Activated CD8-positive, alpha-beta T cell treated with anti-CD3 and anti-CD28 coated beads for 36 hours (primary cell): ENCODE measurements around the gene IST1. TPM values are rescaled to one million over a fixed set of nuclear protein-coding genes. Genes with fewer than 3 reads are reported as not detected.
"Not testable (repeated sequence)": the region's sequence is repeated elsewhere in the genome, so short reads cannot be mapped to it uniquely, and the experiment has no call there.

Experiments
- ATAC-seq: fragments of 200-7000 bp; cut with Tn5 transposase; one replicate; pipeline ENCODE4 v1.10.0; 2021; ENCODE audit warnings: mild to moderate bottlenecking, moderate library complexity
- CTCF ChIA-PET: fragments of 350-600 bp; sonication (Branson Sonifier 250); formaldehyde crosslinking; loops from one replicate; lab custom pipeline; 2021; ENCODE audit warnings: antibody characterized with exemption; lab: Charles Lee
- POLR2A ChIA-PET: fragments of 350-600 bp; sonication (Branson Sonifier 250); formaldehyde crosslinking; loops from one replicate; lab custom pipeline; 2021; ENCODE audit warnings: antibody characterized with exemption; lab: Charles Lee
- DNase-seq: peaks from one replicate; pipeline ENCODE4 v3.0.0-alpha.2; 2020
- H3K27ac Mint-ChIP-seq: one replicate; pipeline ENCODE4 v1.8.0; 2021; ENCODE audit warnings: mild to moderate bottlenecking, mixed read lengths
- H3K27me3 Mint-ChIP-seq: one replicate; pipeline ENCODE4 v1.8.0; 2021; ENCODE audit warnings: mixed read lengths
- H3K36me3 Mint-ChIP-seq: one replicate; pipeline ENCODE4 v1.8.0; 2021; ENCODE audit warnings: low read depth, mixed read lengths
- H3K4me1 Mint-ChIP-seq: one replicate; pipeline ENCODE4 v1.8.0; 2021; ENCODE audit warnings: low read depth, mixed read lengths
- H3K4me3 Mint-ChIP-seq: one replicate; pipeline ENCODE4 v1.8.0; 2021; ENCODE audit warnings: mild to moderate bottlenecking, moderate library complexity, mixed read lengths
- H3K9me3 Mint-ChIP-seq: one replicate; pipeline ENCODE4 v1.8.0; 2021; ENCODE audit warnings: mixed read lengths
- CTCF ChIP-seq: fragments of 200-600 bp; IDR thresholded peaks from one replicate; pipeline ENCODE4 v1.8.0; 2022; ENCODE audit warnings: antibody characterized with exemption, mild to moderate bottlenecking
- intact Hi-C: fragments of 100-400 bp; cut with micrococcal nuclease; formaldehyde crosslinking; loops from one replicate; pipeline ENCODE4 v1.10.0; 2022
- total RNA-seq, 2 experiments: library from RNA; stranded (reverse); gene quantifications; one replicate each; pipeline ENCODE4 v1.2.3, GENCODE V29; 2021

Gene IST1
- total RNA-seq, 2 experiments from 2014 or later, result 157 to 175 TPM

- intact Hi-C loops, result no loop called here
- ATAC-seq, result peak; percentile 34
- Mint-ChIP-seq H3K27me3 (no peaks in the 10 kb centered on the region), H3K27ac (peak overlapping the region; percentile 17), H3K4me1 (peaks cover 19% of the 10 kb centered on the region), H3K36me3 (peaks cover 3% of the 10 kb centered on the region), H3K4me3 (no peak overlapping the region), H3K9me3 (no peaks in the 10 kb centered on the region)
- no peak for TF ChIP-seq CTCF
- ChIA-PET POLR2A (interaction anchor here (1.1 to 1.6 kb wide), 2 partner anchors 9 kb away, joined by 3 to 6 read pairs; no protein-coding TSS in a partner anchor), CTCF (interaction anchor here (0.8 to 2.4 kb wide), 3 partner anchors 18 to 96 kb away, joined by 3 to 8 read pairs (median 7); partner anchors contain the start of gene ZNF821)
- DNase-seq, result no peak
These were observed 30.0 kb upstream of the IST1 start for GRCh38 chr16:71865173-71865863.

DNA sequence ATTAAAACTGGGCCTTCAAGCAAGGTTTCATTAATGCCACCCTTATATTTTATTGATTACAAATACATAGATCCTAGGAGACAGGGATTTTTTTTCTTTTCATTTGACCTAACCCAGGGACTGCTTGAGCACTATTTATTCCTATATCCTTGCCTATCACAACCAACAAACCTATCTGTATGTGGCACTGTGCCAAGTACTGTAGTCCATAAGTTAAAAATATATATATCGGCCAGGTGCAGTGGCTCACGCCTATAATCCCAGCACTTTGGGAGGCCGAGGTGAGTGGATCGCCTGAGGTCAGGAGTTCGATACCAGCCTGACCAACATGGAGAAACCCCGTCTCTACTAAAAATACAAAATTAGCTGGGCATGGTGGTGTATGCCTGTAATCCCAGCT, 28.2 kb upstream of the IST1 start:
- H3K36me3 Mint-ChIP-seq, H3K27me3 Mint-ChIP-seq, DNase-seq, POLR2A ChIA-PET, H3K9me3 Mint-ChIP-seq, ATAC-seq, H3K4me3 Mint-ChIP-seq, intact Hi-C loops, H3K27ac Mint-ChIP-seq: not testable (repeated sequence)
- H3K4me1 Mint-ChIP-seq, result peaks cover 25% of the 10 kb centered on the region
- CTCF ChIA-PET, result interaction anchor here (1.1 to 2.4 kb wide), 3 partner anchors 9 to 94 kb away, joined by 4 to 8 read pairs (median 7); partner anchors contain the start of gene ZNF821

DNA sequence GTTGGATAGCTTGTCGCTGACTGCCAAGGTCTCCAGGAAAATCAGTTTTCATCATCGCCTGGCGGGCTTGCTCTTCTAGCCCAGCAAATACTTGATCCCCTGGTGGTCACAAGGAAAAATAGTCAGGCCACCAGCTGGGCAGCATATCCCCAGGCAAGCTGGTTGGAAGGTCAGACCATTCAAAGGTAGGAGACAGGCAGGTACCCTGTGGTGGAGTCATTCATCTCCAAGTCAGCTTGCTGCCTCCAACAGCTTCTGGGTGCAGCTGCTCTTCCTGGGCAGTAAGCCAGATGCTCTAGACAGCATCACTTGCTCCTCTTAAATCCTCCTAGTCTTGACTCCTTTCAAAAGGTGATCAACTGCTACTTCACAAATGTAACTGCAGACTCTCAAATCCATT, 27.4 kb upstream of the IST1 start:
- Mint-ChIP-seq H3K9me3 (no peaks in the 10 kb centered on the region), H3K27me3 (no peaks in the 10 kb centered on the region), H3K27ac (no peak overlapping the region), H3K36me3 (peaks cover 3% of the 10 kb centered on the region), H3K4me3 (no peak overlapping the region), H3K4me1 (peaks cover 32% of the 10 kb centered on the region)
- no peak for TF ChIP-seq CTCF
- no peak for DNase-seq
- CTCF ChIA-PET, result interaction anchor here (1.1 kb wide), 1 partner anchor 10 kb away, joined by 4 read pairs; no protein-coding TSS in a partner anchor
- intact Hi-C loops, result no loop called here
- no peak for ATAC-seq
- POLR2A ChIA-PET, result no interaction called here

- Mint-ChIP-seq H3K27ac (no peak overlapping the region), H3K9me3 (no peaks in the 10 kb centered on the region)
- ATAC-seq, result no peak
These were observed 26.2 kb upstream of the IST1 start for GRCh38 chr16:71869089-71869488.

GRCh38 chr16:71870818-71871217, 24.5 kb upstream of the IST1 start:
- DNase-seq (no peak), ATAC-seq (peak; percentile 30)
- Mint-ChIP-seq H3K27ac (no peak overlapping the region), H3K4me1 (peaks cover 22% of the 10 kb centered on the region), H3K27me3 (no peaks in the 10 kb centered on the region), H3K36me3 (no peaks in the 10 kb centered on the region), H3K4me3 (no peak overlapping the region), H3K9me3 (no peaks in the 10 kb centered on the region)
- CTCF ChIA-PET, result interaction anchor here (6.5 kb wide), 1 partner anchor 13 kb away, joined by 73 read pairs; the partner anchor contains the start of gene ZNF821
- no peak for TF ChIP-seq CTCF
- intact Hi-C loops, result no loop called here
- POLR2A ChIA-PET, result interaction anchor here (0.9 to 1.0 kb wide), 2 partner anchors 20 to 23 kb away, joined by 3 to 5 read pairs; no protein-coding TSS in a partner anchor

More at GRCh38 chr16:71869089-71869488, 26.2 kb upstream of the IST1 start:
- no peak for DNase-seq
- ChIA-PET POLR2A (interaction anchor here (0.6 kb wide), 1 partner anchor 13 kb away, joined by 3 read pairs; no protein-coding TSS in a partner anchor), CTCF (interaction anchor here (6.5 kb wide), 1 partner anchor 15 kb away, joined by 73 read pairs; the partner anchor contains the start of gene ZNF821)
- H3K36me3 Mint-ChIP-seq, result no peaks in the 10 kb centered on the region
- intact Hi-C loops, result no loop called here
- H3K4me3 Mint-ChIP-seq, result no peak overlapping the region
- peaks cover 36% of the 10 kb centered on the region for H3K4me1 Mint-ChIP-seq
- no peak for TF ChIP-seq CTCF
- H3K27me3 Mint-ChIP-seq, result no peaks in the 10 kb centered on the region
